C4-2B (cell line): ENCODE data around the gene ZNF184.

Experiments
- ZFX ChIP-seq: fragments of 450-650 bp; IDR thresholded peaks from 2 replicates; pipeline ENCODE4 v1.6.1; 2017
- TF ChIP-seq, protein P1 (sequence below): fragments of 450-650 bp; conservative IDR thresholded peaks from 2 replicates; pipeline ENCODE4 v1.5.1; 2017; ENCODE audit warnings: mild to moderate bottlenecking

DNA sequence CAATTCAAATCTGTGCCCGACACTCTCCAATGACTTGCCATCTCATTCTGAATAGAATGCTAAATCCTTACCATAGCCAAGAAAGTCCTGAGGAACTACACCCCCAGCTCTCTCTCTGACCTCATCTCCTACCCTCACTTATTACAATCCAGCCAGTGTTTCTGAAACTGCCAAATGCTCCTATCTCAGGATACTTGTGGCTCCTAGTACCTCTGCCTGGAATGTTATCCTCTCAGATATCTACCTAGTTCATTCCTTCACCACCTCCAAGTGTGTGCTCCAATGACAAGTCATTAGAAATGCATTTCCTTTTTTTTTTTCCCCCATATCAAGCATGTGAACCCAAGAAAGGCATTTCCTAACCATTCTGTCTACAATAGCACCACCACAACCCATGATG is 24.4 kb downstream of the ZNF184 start:
- TF ChIP-seq, protein P1, sequence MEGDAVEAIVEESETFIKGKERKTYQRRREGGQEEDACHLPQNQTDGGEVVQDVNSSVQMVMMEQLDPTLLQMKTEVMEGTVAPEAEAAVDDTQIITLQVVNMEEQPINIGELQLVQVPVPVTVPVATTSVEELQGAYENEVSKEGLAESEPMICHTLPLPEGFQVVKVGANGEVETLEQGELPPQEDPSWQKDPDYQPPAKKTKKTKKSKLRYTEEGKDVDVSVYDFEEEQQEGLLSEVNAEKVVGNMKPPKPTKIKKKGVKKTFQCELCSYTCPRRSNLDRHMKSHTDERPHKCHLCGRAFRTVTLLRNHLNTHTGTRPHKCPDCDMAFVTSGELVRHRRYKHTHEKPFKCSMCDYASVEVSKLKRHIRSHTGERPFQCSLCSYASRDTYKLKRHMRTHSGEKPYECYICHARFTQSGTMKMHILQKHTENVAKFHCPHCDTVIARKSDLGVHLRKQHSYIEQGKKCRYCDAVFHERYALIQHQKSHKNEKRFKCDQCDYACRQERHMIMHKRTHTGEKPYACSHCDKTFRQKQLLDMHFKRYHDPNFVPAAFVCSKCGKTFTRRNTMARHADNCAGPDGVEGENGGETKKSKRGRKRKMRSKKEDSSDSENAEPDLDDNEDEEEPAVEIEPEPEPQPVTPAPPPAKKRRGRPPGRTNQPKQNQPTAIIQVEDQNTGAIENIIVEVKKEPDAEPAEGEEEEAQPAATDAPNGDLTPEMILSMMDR = no peak
- no peak for TF ChIP-seq ZFX
